ENCODE results near the gene PRDM16.

DNA sequence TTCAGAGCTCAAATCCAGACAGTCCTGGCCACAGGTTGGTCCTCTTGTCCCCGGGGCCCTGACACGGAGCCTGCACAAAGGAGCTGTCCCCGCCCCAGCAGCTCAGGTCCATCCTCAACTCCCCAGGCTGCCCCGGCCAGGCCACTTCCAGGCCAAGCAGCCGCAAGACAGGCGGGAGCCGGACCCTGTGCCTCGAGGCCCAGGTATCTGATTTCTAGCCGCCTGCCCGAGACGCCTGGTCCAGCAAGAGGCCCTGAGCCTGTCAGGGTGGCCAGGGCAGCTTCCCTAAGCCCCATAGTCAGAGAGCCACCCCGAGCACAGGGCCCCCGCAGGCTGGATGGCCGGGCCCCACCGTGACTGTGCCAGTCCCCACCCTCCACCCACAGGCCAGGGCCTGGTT is 165.3 kb downstream of the PRDM16 start:
- TF ChIP-seq, protein P1, sequence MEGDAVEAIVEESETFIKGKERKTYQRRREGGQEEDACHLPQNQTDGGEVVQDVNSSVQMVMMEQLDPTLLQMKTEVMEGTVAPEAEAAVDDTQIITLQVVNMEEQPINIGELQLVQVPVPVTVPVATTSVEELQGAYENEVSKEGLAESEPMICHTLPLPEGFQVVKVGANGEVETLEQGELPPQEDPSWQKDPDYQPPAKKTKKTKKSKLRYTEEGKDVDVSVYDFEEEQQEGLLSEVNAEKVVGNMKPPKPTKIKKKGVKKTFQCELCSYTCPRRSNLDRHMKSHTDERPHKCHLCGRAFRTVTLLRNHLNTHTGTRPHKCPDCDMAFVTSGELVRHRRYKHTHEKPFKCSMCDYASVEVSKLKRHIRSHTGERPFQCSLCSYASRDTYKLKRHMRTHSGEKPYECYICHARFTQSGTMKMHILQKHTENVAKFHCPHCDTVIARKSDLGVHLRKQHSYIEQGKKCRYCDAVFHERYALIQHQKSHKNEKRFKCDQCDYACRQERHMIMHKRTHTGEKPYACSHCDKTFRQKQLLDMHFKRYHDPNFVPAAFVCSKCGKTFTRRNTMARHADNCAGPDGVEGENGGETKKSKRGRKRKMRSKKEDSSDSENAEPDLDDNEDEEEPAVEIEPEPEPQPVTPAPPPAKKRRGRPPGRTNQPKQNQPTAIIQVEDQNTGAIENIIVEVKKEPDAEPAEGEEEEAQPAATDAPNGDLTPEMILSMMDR (IDR thresholded peaks at IDR 0.05; ENCODE audit: poor library complexity, severe bottlenecking), result no peak
- TF ChIP-seq EZH2 (IDR thresholded peaks at IDR 0.05; ENCODE audit: borderline replicate concordance, insufficient read depth, low read length, poor library complexity, severe bottlenecking), result no peak
- TF ChIP-seq, protein P2, sequence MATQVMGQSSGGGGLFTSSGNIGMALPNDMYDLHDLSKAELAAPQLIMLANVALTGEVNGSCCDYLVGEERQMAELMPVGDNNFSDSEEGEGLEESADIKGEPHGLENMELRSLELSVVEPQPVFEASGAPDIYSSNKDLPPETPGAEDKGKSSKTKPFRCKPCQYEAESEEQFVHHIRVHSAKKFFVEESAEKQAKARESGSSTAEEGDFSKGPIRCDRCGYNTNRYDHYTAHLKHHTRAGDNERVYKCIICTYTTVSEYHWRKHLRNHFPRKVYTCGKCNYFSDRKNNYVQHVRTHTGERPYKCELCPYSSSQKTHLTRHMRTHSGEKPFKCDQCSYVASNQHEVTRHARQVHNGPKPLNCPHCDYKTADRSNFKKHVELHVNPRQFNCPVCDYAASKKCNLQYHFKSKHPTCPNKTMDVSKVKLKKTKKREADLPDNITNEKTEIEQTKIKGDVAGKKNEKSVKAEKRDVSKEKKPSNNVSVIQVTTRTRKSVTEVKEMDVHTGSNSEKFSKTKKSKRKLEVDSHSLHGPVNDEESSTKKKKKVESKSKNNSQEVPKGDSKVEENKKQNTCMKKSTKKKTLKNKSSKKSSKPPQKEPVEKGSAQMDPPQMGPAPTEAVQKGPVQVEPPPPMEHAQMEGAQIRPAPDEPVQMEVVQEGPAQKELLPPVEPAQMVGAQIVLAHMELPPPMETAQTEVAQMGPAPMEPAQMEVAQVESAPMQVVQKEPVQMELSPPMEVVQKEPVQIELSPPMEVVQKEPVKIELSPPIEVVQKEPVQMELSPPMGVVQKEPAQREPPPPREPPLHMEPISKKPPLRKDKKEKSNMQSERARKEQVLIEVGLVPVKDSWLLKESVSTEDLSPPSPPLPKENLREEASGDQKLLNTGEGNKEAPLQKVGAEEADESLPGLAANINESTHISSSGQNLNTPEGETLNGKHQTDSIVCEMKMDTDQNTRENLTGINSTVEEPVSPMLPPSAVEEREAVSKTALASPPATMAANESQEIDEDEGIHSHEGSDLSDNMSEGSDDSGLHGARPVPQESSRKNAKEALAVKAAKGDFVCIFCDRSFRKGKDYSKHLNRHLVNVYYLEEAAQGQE (IDR thresholded peaks at IDR 0.05; ENCODE audit: borderline replicate concordance), result no peak
- TF ChIP-seq POLR2AphosphoS5 (IDR thresholded peaks at IDR 0.05), result no peak
- TF ChIP-seq EP300 (conservative IDR thresholded peaks at IDR 0.05; ENCODE audit: poor library complexity, severe bottlenecking), result no peak
- no peak for TF ChIP-seq RAD21 (conservative IDR thresholded peaks at IDR 0.05)
- no peak for TF ChIP-seq TAF1 (IDR thresholded peaks at IDR 0.05; ENCODE audit: low read depth)
- no peak for TF ChIP-seq MXI1 (conservative IDR thresholded peaks at IDR 0.05; ENCODE audit: poor library complexity, severe bottlenecking)
- no peak for TF ChIP-seq SMC3 (conservative IDR thresholded peaks at IDR 0.05; ENCODE audit: poor library complexity)

Data from neural cell (in vitro differentiated cells).